Endothelial cell of umbilical vein (primary cell): ENCODE measurements around the gene DGCR6L. TPM values are rescaled to one million over a fixed set of nuclear protein-coding genes. Genes with fewer than 3 reads are reported as not detected.

Experiments
- BruUV-seq: library from RNA; stranded (reverse); fragments of 400-500 nt; replicated peaks from 2 replicates; lab custom pipeline; 2021; lab: Mats Ljungman, UMichigan
- CTCF ChIA-PET: fragments of 300-600, 350-600 bp; sonication (Branson Sonifier 250); formaldehyde crosslinking; loops from one replicate; lab custom pipeline; 2021; ENCODE audit warnings: antibody characterized with exemption, inconsistent platforms; lab: Charles Lee
- POLR2A ChIA-PET: fragments of 300-600, 350-600 bp; sonication (Branson Sonifier 250); formaldehyde crosslinking; loops from one replicate; lab custom pipeline; 2021; ENCODE audit warnings: antibody characterized with exemption, inconsistent platforms; lab: Charles Lee
- DNase-seq: peaks from one replicate; pipeline ENCODE4 v3.0.0-alpha.2; 2011; ENCODE audit warnings: low read depth, low spot score
- FAIRE-seq: peaks from 2 replicates; lab custom pipeline; 2011; peaks lifted over from hg19 to GRCh38; lab: Jason Lieb, UNC
- H2AFZ ChIP-seq: 2 replicates; pipeline ENCODE4 v1.6.0; 2012; ENCODE audit warnings: low read depth, low read length, control low read depth, inconsistent platforms
- H3K27ac ChIP-seq: 2 replicates; pipeline ENCODE4 v1.5.1; 2011; ENCODE audit warnings: low read depth, mild to moderate bottlenecking, control low read depth, low read length, moderate library complexity; ENCODE audit not compliant: insufficient read depth
- H3K27me3 ChIP-seq, 2 experiments: 2 replicates each; pipeline versions ENCODE4 v1.6.0 to v1.6.1; 2011; ENCODE audit warnings: low read length in 2 of 2, mixed read lengths in 1 of 2; ENCODE audit not compliant: control insufficient read depth in 2 of 2, insufficient read depth in 2 of 2
- H3K36me3 ChIP-seq, 2 experiments: 2 replicates in 1 of 2; 3 replicates in 1 of 2; pipeline ENCODE4 v1.5.1; 2011; ENCODE audit warnings: low read length in 2 of 2, mild to moderate bottlenecking in 1 of 2, moderate library complexity in 1 of 2; ENCODE audit not compliant: control insufficient read depth in 2 of 2, insufficient read depth in 2 of 2; ENCODE audit errors: extremely low read depth in 1 of 2
- H3K4me1 ChIP-seq: 3 replicates; pipeline ENCODE4 v1.5.1; 2011; ENCODE audit warnings: mild to moderate bottlenecking, low read length; ENCODE audit not compliant: control insufficient read depth, insufficient read depth; ENCODE audit errors: extremely low read depth
- H3K4me2 ChIP-seq: 2 replicates; pipeline ENCODE4 v1.6.1; 2011; ENCODE audit warnings: low read length, control low read depth, mixed read lengths; ENCODE audit not compliant: insufficient read depth
- H3K4me3 ChIP-seq, 3 experiments: fragments of 200-600 bp in 1 of 3; sonication (generic), shearing (Covaris generic) in 1 of 3; replicated peaks in 1 of 3; 2 replicates each; pipeline ENCODE4 v1.5.1; 2011 to 2016; ENCODE audit warnings: control low read depth in 3 of 3, low read length in 3 of 3, mild to moderate bottlenecking in 2 of 3, inconsistent platforms in 1 of 3, low read depth in 1 of 3, moderate library complexity in 1 of 3; ENCODE audit not compliant: insufficient read depth in 1 of 3
- H3K79me2 ChIP-seq: 2 replicates; pipeline ENCODE4 v1.6.0; 2012; ENCODE audit warnings: low read length, inconsistent platforms; ENCODE audit not compliant: control insufficient read depth, insufficient read depth
- H3K9ac ChIP-seq: replicated peaks from 2 replicates; pipeline ENCODE3; 2011; ENCODE audit warnings: low read length, control low read depth; ENCODE audit not compliant: insufficient read depth; ENCODE audit errors: extremely low read depth
- H3K9me1 ChIP-seq: replicated peaks from 3 replicates; pipeline ENCODE4 v1.6.0; 2011; ENCODE audit warnings: mild to moderate bottlenecking, low read length; ENCODE audit not compliant: control insufficient read depth, insufficient read depth; ENCODE audit errors: extremely low read depth
- H3K9me3 ChIP-seq: replicated peaks from 2 replicates; pipeline ENCODE4 v1.5.1; 2012; ENCODE audit warnings: low read length, inconsistent platforms; ENCODE audit not compliant: control insufficient read depth, insufficient read depth
- H4K20me1 ChIP-seq: replicated peaks from 2 replicates; pipeline ENCODE3; 2011; ENCODE audit warnings: mild to moderate bottlenecking, low read length; ENCODE audit not compliant: control insufficient read depth, insufficient read depth; ENCODE audit errors: extremely low read depth
- EZH2 ChIP-seq: IDR thresholded peaks from 2 replicates; pipeline ENCODE4 v1.6.1; 2012; ENCODE audit warnings: borderline replicate concordance, low read depth, mild to moderate bottlenecking, moderate library complexity, low read length, inconsistent platforms; ENCODE audit not compliant: severe bottlenecking
- FOS ChIP-seq: IDR thresholded peaks from 2 replicates; pipeline ENCODE4 v1.6.1; 2011; ENCODE audit warnings: mild to moderate bottlenecking, low read length, moderate library complexity, borderline replicate concordance; ENCODE audit not compliant: insufficient read depth
- GATA2 ChIP-seq: IDR thresholded peaks from 2 replicates; pipeline ENCODE4 v1.7.0; 2011; ENCODE audit warnings: low read depth, mild to moderate bottlenecking, moderate library complexity, mixed read lengths, low read length; ENCODE audit not compliant: insufficient read length, insufficient read depth
- JUN ChIP-seq: IDR thresholded peaks from 2 replicates; pipeline ENCODE4 v1.6.1; 2011; ENCODE audit warnings: borderline replicate concordance, low read depth; ENCODE audit not compliant: insufficient read length, insufficient read depth
- MYC ChIP-seq: IDR thresholded peaks from one replicate; pipeline ENCODE4 v1.6.1; 2011; ENCODE audit warnings: mild to moderate bottlenecking, low read depth, low read length
- POLR2A ChIP-seq: IDR thresholded peaks from 2 replicates; pipeline ENCODE4 v1.6.1; 2012; ENCODE audit warnings: low read depth, mild to moderate bottlenecking, control low read depth, low read length
- POLR2AphosphoS5 ChIP-seq: IDR thresholded peaks from 2 replicates; pipeline ENCODE4 v1.6.1; 2012; ENCODE audit warnings: low read depth, mild to moderate bottlenecking, control low read depth, low read length, moderate library complexity; ENCODE audit not compliant: insufficient read depth
- dilution Hi-C: fragments of 300-500 bp; cut with MboI; formaldehyde crosslinking; loops from one replicate; pipeline ENCODE4 v1.15.0; 2019; ENCODE audit warnings: low sequenced_read_pairs; ENCODE audit not compliant: extremely low pct_ligation_motif_present
- intact Hi-C: fragments of 100-400 bp; cut with micrococcal nuclease; formaldehyde crosslinking; loops from one replicate; pipeline ENCODE4 v1.10.0; 2022
- polyA plus RNA-seq, 4 experiments: library from polyadenylated mRNA; depleted of rRNA in 3 of 4; stranded (reverse) in 3 of 4; unstranded in 1 of 4; fragments of >200 nt; gene quantifications; 2 replicates each; pipeline versions ENCODE4 v1.2.1 to v1.2.3, GENCODE V29; 2011 to 2012; ENCODE audit warnings: missing spikeins in 1 of 4
- total RNA-seq: library from RNA; stranded (reverse); gene quantifications from 2 replicates; pipeline ENCODE4 v1.2.3, GENCODE V29; 2021
- TF ChIP-seq, protein P1 (sequence below): IDR thresholded peaks from 2 replicates; pipeline ENCODE4 v1.6.1; 2011; ENCODE audit not compliant: insufficient read depth, insufficient read length
- TF ChIP-seq, protein P2 (sequence below), 2 donors: IDR thresholded peaks; 1 replicate in 1 of 2; 2 replicates in 1 of 2; pipeline ENCODE4 v1.5.1; 2011; ENCODE audit warnings: low read length in 2 of 2, mild to moderate bottlenecking in 2 of 2, moderate library complexity in 2 of 2, control low read depth in 1 of 2, inconsistent platforms in 1 of 2, low read depth in 1 of 2; ENCODE audit not compliant: insufficient read depth in 1 of 2; ENCODE audit errors: extremely low read depth in 1 of 2

DGCR6L gene
- total and polyA plus RNA-seq, 2 donors (not counting 3 experiments of a cell fraction or from before 2014, with no cell fraction given): 38.0 to 67.5 TPM

- Histone ChIP-seq H4K20me1 (no peaks in the 10 kb centered on the region), H3K9me3 (no peaks in the 10 kb centered on the region), H3K4me3 (no peak overlapping the region), H3K79me2 (no peaks in the 10 kb centered on the region), H3K4me1 (no peaks in the 10 kb centered on the region), H3K27ac (no peak overlapping the region), H2AFZ (no peak overlapping the region), H3K4me2 (no peak overlapping the region), H3K9ac (no peak overlapping the region), H3K9me1 (no peaks in the 10 kb centered on the region), H3K27me3 (no peaks in the 10 kb centered on the region), H3K36me3 (no peaks in the 10 kb centered on the region)
- intact Hi-C loops: no loop called here
- dilution Hi-C loops: no loop called here
- TF ChIP-seq JUN: no peak
- TF ChIP-seq, protein P1, sequence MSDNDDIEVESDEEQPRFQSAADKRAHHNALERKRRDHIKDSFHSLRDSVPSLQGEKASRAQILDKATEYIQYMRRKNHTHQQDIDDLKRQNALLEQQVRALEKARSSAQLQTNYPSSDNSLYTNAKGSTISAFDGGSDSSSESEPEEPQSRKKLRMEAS: no peak
- TF ChIP-seq MYC: no peak
- no peak for TF ChIP-seq POLR2A
- TF ChIP-seq, protein P2, sequence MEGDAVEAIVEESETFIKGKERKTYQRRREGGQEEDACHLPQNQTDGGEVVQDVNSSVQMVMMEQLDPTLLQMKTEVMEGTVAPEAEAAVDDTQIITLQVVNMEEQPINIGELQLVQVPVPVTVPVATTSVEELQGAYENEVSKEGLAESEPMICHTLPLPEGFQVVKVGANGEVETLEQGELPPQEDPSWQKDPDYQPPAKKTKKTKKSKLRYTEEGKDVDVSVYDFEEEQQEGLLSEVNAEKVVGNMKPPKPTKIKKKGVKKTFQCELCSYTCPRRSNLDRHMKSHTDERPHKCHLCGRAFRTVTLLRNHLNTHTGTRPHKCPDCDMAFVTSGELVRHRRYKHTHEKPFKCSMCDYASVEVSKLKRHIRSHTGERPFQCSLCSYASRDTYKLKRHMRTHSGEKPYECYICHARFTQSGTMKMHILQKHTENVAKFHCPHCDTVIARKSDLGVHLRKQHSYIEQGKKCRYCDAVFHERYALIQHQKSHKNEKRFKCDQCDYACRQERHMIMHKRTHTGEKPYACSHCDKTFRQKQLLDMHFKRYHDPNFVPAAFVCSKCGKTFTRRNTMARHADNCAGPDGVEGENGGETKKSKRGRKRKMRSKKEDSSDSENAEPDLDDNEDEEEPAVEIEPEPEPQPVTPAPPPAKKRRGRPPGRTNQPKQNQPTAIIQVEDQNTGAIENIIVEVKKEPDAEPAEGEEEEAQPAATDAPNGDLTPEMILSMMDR (IDR thresholded peaks at IDR 0.05; ENCODE audit: extremely low read depth in 1 of 2, insufficient read depth in 1 of 2, low read depth in 1 of 2, low read length in 2 of 2): no peak
- no peak for TF ChIP-seq EZH2
- TF ChIP-seq FOS: no peak
- TF ChIP-seq GATA2: no peak
- TF ChIP-seq POLR2AphosphoS5: no peak
- no peak for FAIRE-seq
- POLR2A ChIA-PET: no interaction called here
- CTCF ChIA-PET: interaction anchor here (1.0 kb wide), 1 partner anchor 116 kb away, joined by 4 read pairs; no protein-coding TSS in a partner anchor
- BruUV-seq: no TSS peak
- DNase-seq: no peak
Measured at GRCh38 chr22:20272700-20273099, 47.2 kb downstream of the DGCR6L start.
